Kidney tubule cell (primary cell): Measurements from ENCODE around the gene ITGBL1.
A peak's percentile ranks its signal among the peaks of the same experiment; 100 is the strongest.

Source experiments
- DNase-seq: peaks from one replicate; pipeline ENCODE4 v3.0.0-alpha.2; 2018; ENCODE audit warnings: low spot score

The ITGBL1 gene

GRCh38 chr13:101700598-101700997 lies 248.1 kb downstream of the ITGBL1 start:
- DNase-seq, result no peak

- no peak for DNase-seq
Measured at GRCh38 chr13:101703081-101703480, 250.6 kb downstream of the ITGBL1 start.

GRCh38 chr13:101703838-101704237 lies 251.4 kb downstream of the ITGBL1 start:
- DNase-seq, result no peak

GRCh38 chr13:101706651-101707050 lies 254.2 kb downstream of the ITGBL1 start:
- DNase-seq, result peak; percentile 89

GRCh38 chr13:101707659-101708058 lies 255.2 kb downstream of the ITGBL1 start:
- DNase-seq, result peak; percentile 25

GRCh38 chr13:101708115-101708514 lies 255.6 kb downstream of the ITGBL1 start:
- DNase-seq, result no peak

GRCh38 chr13:101709952-101710351 lies 257.5 kb downstream of the ITGBL1 start:
- no peak for DNase-seq

GRCh38 chr13:101711307-101712025 lies 259.0 kb downstream of the ITGBL1 start:
- DNase-seq, result no peak

GRCh38 chr13:101712026-101712348 lies 259.5 kb downstream of the ITGBL1 start:
- DNase-seq, result no peak

- DNase-seq, result no peak
Measured at GRCh38 chr13:101714195-101714594, 261.7 kb downstream of the ITGBL1 start.

GRCh38 chr13:101717353-101717752 lies 264.9 kb downstream of the ITGBL1 start:
- DNase-seq, result no peak

- no peak for DNase-seq
Measured at GRCh38 chr13:101718496-101718895, 266.0 kb downstream of the ITGBL1 start.

GRCh38 chr13:101726681-101727080 lies 274.2 kb downstream of the ITGBL1 start:
- DNase-seq, result no peak

GRCh38 chr13:101727118-101727517 lies 274.6 kb downstream of the ITGBL1 start:
- peak; percentile 44 for DNase-seq

- no peak for DNase-seq
Measured at GRCh38 chr13:101728021-101728420, 275.5 kb downstream of the ITGBL1 start.

GRCh38 chr13:101728615-101729014 lies 276.1 kb downstream of the ITGBL1 start:
- no peak for DNase-seq

GRCh38 chr13:101730420-101731000 lies 278.0 kb downstream of the ITGBL1 start:
- DNase-seq, result no peak

GRCh38 chr13:101736566-101736965 lies 284.1 kb downstream of the ITGBL1 start:
- DNase-seq, result peak; percentile 10

GRCh38 chr13:101738336-101738735 lies 285.9 kb downstream of the ITGBL1 start:
- no peak for DNase-seq

GRCh38 chr13:101739382-101740178 lies 287.1 kb downstream of the ITGBL1 start:
- DNase-seq, result peak; percentile 81

- DNase-seq, result no peak
Measured at GRCh38 chr13:101746513-101746912, 294.0 kb downstream of the ITGBL1 start.

- peak; percentile 76 for DNase-seq
Measured at GRCh38 chr13:101747039-101747438, 294.6 kb downstream of the ITGBL1 start.

GRCh38 chr13:101749584-101749983 lies 297.1 kb downstream of the ITGBL1 start:
- no peak for DNase-seq
